Measurements from ENCODE around the gene PLD1. TPM values are rescaled to one million over a fixed set of nuclear protein-coding genes. Genes with fewer than 3 reads are reported as not detected.

PLD1 gene
- total RNA-seq, 1 donor from 2014 or later = 0.21 TPM

GRCh38 chr3:171718493-171719185 is 91.6 kb downstream of the PLD1 start:
- DNase-seq (ENCODE audit: low spot score) = no peak
- Histone ChIP-seq H4K20me1 (ENCODE audit: low read depth) (no peaks in the 10 kb centered on the region), H2AFZ (replicated peaks) (no peak overlapping the region), H3K27ac (no peak overlapping the region), H3K4me3 (no peak overlapping the region), H3K36me3 (no peaks in the 10 kb centered on the region), H3K9me3 (ENCODE audit: low read depth) (peaks cover 4% of the 10 kb centered on the region), H3K4me2 (no peak overlapping the region), H3K9ac (no peak overlapping the region), H3K79me2 (ENCODE audit: low read depth) (no peaks in the 10 kb centered on the region), H3F3A (ENCODE audit: low read depth) (no peaks in the 10 kb centered on the region), H3K4me1 (no peaks in the 10 kb centered on the region), H3K27me3 (no peaks in the 10 kb centered on the region)
- Mint-ChIP-seq H3K4me1 (peaks cover 7% of the 10 kb centered on the region), H3K36me3 (peaks cover 1% of the 10 kb centered on the region), H3K27ac (peak overlapping the region; percentile 2), H3K4me3 (no peak overlapping the region), H3K27me3 (ENCODE audit: insufficient read depth, low read depth) (peaks cover 2% of the 10 kb centered on the region), H3K9me3 (peaks cover 26% of the 10 kb centered on the region)
- TF ChIP-seq EZH2 (IDR thresholded peaks at IDR 0.05) (no peak), EZH2phosphoT487 (IDR thresholded peaks at IDR 0.05) (no peak), CTCF (IDR thresholded peaks at IDR 0.05) (no peak)

DNA sequence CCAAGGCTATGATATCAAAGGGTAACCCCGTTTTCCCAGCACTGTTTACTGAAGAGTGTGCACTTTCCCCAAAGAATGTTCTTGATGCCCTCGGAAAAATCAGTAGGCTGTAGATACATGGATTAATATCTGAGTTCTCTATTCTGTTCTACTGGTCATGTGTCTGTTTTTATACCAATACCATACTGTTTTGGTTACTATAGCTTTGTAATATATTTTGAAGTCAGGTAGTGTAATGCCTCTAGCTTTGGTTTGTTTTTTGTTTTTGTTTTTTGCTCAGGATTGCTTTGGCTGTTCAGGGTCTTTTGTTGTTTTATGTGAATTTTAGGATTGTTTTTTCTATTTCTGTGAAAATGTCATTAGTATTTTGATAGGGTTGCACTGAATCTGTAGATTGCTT is 95.1 kb downstream of the PLD1 start:
- Histone ChIP-seq H3K9me3 (ENCODE audit: low read depth) (peaks cover 4% of the 10 kb centered on the region), H3K4me1 (no peaks in the 10 kb centered on the region), H3K4me2 (no peak overlapping the region), H3K36me3 (no peaks in the 10 kb centered on the region), H3F3A (ENCODE audit: low read depth) (no peaks in the 10 kb centered on the region), H3K4me3 (no peak overlapping the region), H4K20me1 (ENCODE audit: low read depth) (no peaks in the 10 kb centered on the region), H3K9ac (no peak overlapping the region), H3K27me3 (no peaks in the 10 kb centered on the region), H3K27ac (no peak overlapping the region), H3K79me2 (ENCODE audit: low read depth) (no peaks in the 10 kb centered on the region), H2AFZ (replicated peaks) (no peak overlapping the region)
- DNase-seq (ENCODE audit: low spot score) = no peak
- Mint-ChIP-seq H3K9me3 (peaks cover 25% of the 10 kb centered on the region), H3K27me3 (ENCODE audit: insufficient read depth, low read depth) (peaks cover 2% of the 10 kb centered on the region), H3K4me1 (peaks cover 7% of the 10 kb centered on the region), H3K4me3 (no peak overlapping the region), H3K27ac (no peak overlapping the region), H3K36me3 (peaks cover 1% of the 10 kb centered on the region)
- no peak for TF ChIP-seq EZH2phosphoT487 (IDR thresholded peaks at IDR 0.05)
- TF ChIP-seq EZH2 (IDR thresholded peaks at IDR 0.05) = no peak
- no peak for TF ChIP-seq CTCF (IDR thresholded peaks at IDR 0.05)

- TF ChIP-seq CTCF (IDR thresholded peaks at IDR 0.05) (no peak), EZH2 (IDR thresholded peaks at IDR 0.05) (no peak), EZH2phosphoT487 (IDR thresholded peaks at IDR 0.05) (no peak)
- Histone ChIP-seq H2AFZ (replicated peaks) (no peak overlapping the region), H3K4me1 (no peaks in the 10 kb centered on the region), H4K20me1 (ENCODE audit: low read depth) (no peaks in the 10 kb centered on the region), H3K27ac (no peak overlapping the region), H3K4me2 (no peak overlapping the region), H3K9ac (no peak overlapping the region), H3K4me3 (no peak overlapping the region), H3K36me3 (no peaks in the 10 kb centered on the region), H3K79me2 (ENCODE audit: low read depth) (no peaks in the 10 kb centered on the region), H3K27me3 (no peaks in the 10 kb centered on the region), H3K9me3 (ENCODE audit: low read depth) (peaks cover 4% of the 10 kb centered on the region), H3F3A (ENCODE audit: low read depth) (no peaks in the 10 kb centered on the region)
- Mint-ChIP-seq H3K4me1 (no peaks in the 10 kb centered on the region), H3K27me3 (ENCODE audit: insufficient read depth, low read depth) (peaks cover 6% of the 10 kb centered on the region), H3K27ac (no peak overlapping the region), H3K9me3 (peaks cover 19% of the 10 kb centered on the region), H3K4me3 (no peak overlapping the region), H3K36me3 (no peaks in the 10 kb centered on the region)
- DNase-seq (ENCODE audit: low spot score) = no peak
Measured at GRCh38 chr3:171712171-171712938, 97.9 kb downstream of the PLD1 start.
